Superior temporal gyrus (tissue), 1 donor: ENCODE measurements around the gene WDR75.

ENCODE experiments used
- DNase-seq: peaks from one replicate; pipeline ENCODE4 v3.0.0-alpha.2; 2016; ENCODE audit errors: extremely low spot score

The WDR75 gene

GRCh38 chr2:189499137-189499536 lies 57.9 kb downstream of the WDR75 start:
- DNase-seq: no peak

- DNase-seq: no peak
Observed at GRCh38 chr2:189500456-189501160, 59.3 kb downstream of the WDR75 start.

GRCh38 chr2:189501487-189501886 lies 60.2 kb downstream of the WDR75 start:
- no peak for DNase-seq

- no peak for DNase-seq
Observed at GRCh38 chr2:189502714-189503113, 61.4 kb downstream of the WDR75 start.

- no peak for DNase-seq
Observed at GRCh38 chr2:189504238-189504637, 63.0 kb downstream of the WDR75 start.

- DNase-seq: no peak
Observed at GRCh38 chr2:189505492-189505891, 64.2 kb downstream of the WDR75 start.

- DNase-seq: no peak
Observed at GRCh38 chr2:189506514-189506976, 65.3 kb downstream of the WDR75 start.

GRCh38 chr2:189511210-189511959 lies 70.1 kb downstream of the WDR75 start:
- DNase-seq: no peak

- DNase-seq: no peak
Observed at GRCh38 chr2:189511960-189512319, 70.7 kb downstream of the WDR75 start.

- DNase-seq: no peak
Observed at GRCh38 chr2:189512879-189513278, 71.6 kb downstream of the WDR75 start.

GRCh38 chr2:189514104-189514503 lies 72.8 kb downstream of the WDR75 start:
- DNase-seq: no peak

- DNase-seq: no peak
Observed at GRCh38 chr2:189515264-189515663, 74.0 kb downstream of the WDR75 start.

- no peak for DNase-seq
Observed at GRCh38 chr2:189516546-189516945, 75.3 kb downstream of the WDR75 start.

- DNase-seq: no peak
Observed at GRCh38 chr2:189517847-189518535, 76.7 kb downstream of the WDR75 start.

- no peak for DNase-seq
Observed at GRCh38 chr2:189519631-189520387, 78.5 kb downstream of the WDR75 start.

GRCh38 chr2:189521699-189522434 lies 80.6 kb downstream of the WDR75 start:
- no peak for DNase-seq

- DNase-seq: no peak
Observed at GRCh38 chr2:189522435-189523151, 81.3 kb downstream of the WDR75 start.

- no peak for DNase-seq
Observed at GRCh38 chr2:189524746-189525145, 83.5 kb downstream of the WDR75 start.
